H1 (cell line): Measurements from ENCODE around the gene ZNF674. TPM values are rescaled to one million over a fixed set of nuclear protein-coding genes. Genes with fewer than 3 reads are reported as not detected.
"Not testable (repeated sequence)": the region's sequence is repeated elsewhere in the genome, so short reads cannot be mapped to it uniquely, and the experiment has no call there.

Source experiments
- CTCF ChIA-PET: fragments of 300-600 bp; sonication (Branson Sonifier 250); formaldehyde crosslinking; loops from one replicate; lab custom pipeline; 2021; ENCODE audit not compliant: partially characterized antibody; lab: Charles Lee
- POLR2A ChIA-PET: fragments of 300-600 bp; sonication (Branson Sonifier 250); formaldehyde crosslinking; loops from one replicate; lab custom pipeline; 2021; ENCODE audit warnings: inconsistent platforms; ENCODE audit not compliant: partially characterized antibody; lab: Charles Lee
- DNase-seq, 2 experiments: peaks; one replicate each; pipeline versions ENCODE4 v3.0.0 to v3.0.0-alpha.2; 2010 to 2022; ENCODE audit warnings: low spot score in 2 of 2, low read depth in 1 of 2, mixed read lengths in 1 of 2
- FAIRE-seq: peaks from 2 replicates; lab custom pipeline; 2011; peaks lifted over from hg19 to GRCh38; lab: Jason Lieb, UNC
- H2AFZ ChIP-seq: 2 replicates; pipeline ENCODE4 v1.8.1; 2012; ENCODE audit warnings: low read length, inconsistent platforms
- H2AK5ac ChIP-seq: 2 replicates; pipeline ENCODE4 v1.6.1; 2013; ENCODE audit warnings: low read depth, low read length
- H2BK120ac ChIP-seq: replicated peaks from 2 replicates; pipeline ENCODE3; 2013; ENCODE audit warnings: low read depth, low read length, inconsistent platforms
- H2BK12ac ChIP-seq: 2 replicates; pipeline ENCODE4 v1.6.1; 2013; ENCODE audit warnings: low read depth, low read length
- H2BK15ac ChIP-seq: 2 replicates; pipeline ENCODE4 v1.6.1; 2013; ENCODE audit warnings: low read length
- H2BK20ac ChIP-seq: 2 replicates; pipeline ENCODE4 v1.6.1; 2013; ENCODE audit warnings: low read length
- H2BK5ac ChIP-seq: 2 replicates; pipeline ENCODE4 v1.6.1; 2013; ENCODE audit warnings: low read depth, low read length
- H3K14ac ChIP-seq: 2 replicates; pipeline ENCODE4 v1.6.1; 2013; ENCODE audit warnings: inconsistent platforms; ENCODE audit not compliant: insufficient read length
- H3K18ac ChIP-seq: 2 replicates; pipeline ENCODE4 v1.6.1; 2013; ENCODE audit warnings: low read length; ENCODE audit errors: extremely low read depth
- H3K23ac ChIP-seq: 2 replicates; pipeline ENCODE4 v1.6.1; 2013; ENCODE audit warnings: inconsistent platforms; ENCODE audit not compliant: insufficient read length
- H3K23me2 ChIP-seq: 2 replicates; pipeline ENCODE4 v1.6.1; 2013; ENCODE audit warnings: low read depth, low read length
- H3K27ac ChIP-seq: 2 replicates; pipeline ENCODE4 v1.6.1; 2011; ENCODE audit warnings: low read depth, low read length, inconsistent platforms
- H3K27me3 ChIP-seq, 4 experiments: replicated peaks in 1 of 4; 1 replicate in 1 of 4; 2 replicates in 3 of 4; pipeline versions ENCODE4 v1.6.1 to v1.8.1; 2011 to 2013; ENCODE audit warnings: low read length in 3 of 4, mild to moderate bottlenecking in 3 of 4, inconsistent platforms in 2 of 4, mixed read lengths in 2 of 4, moderate library complexity in 1 of 4; ENCODE audit not compliant: control insufficient read depth in 3 of 4, insufficient read depth in 3 of 4; ENCODE audit errors: extremely low read depth in 1 of 4
- H3K36me3 ChIP-seq, 4 experiments: 2 replicates each; pipeline versions ENCODE4 v1.6.1 to v1.8.1; 2011 to 2013; ENCODE audit warnings: mild to moderate bottlenecking in 4 of 4, low read length in 3 of 4, moderate library complexity in 2 of 4, control low read depth in 1 of 4, inconsistent platforms in 1 of 4; ENCODE audit not compliant: insufficient read depth in 4 of 4, control insufficient read depth in 2 of 4
- H3K4ac ChIP-seq: replicated peaks from 2 replicates; pipeline ENCODE3; 2013; ENCODE audit warnings: low read length, low read depth, mixed read lengths, inconsistent platforms; ENCODE audit not compliant: insufficient read length
- H3K4me1 ChIP-seq, 4 experiments: replicated peaks in 1 of 4; 1 replicate in 1 of 4; 2 replicates in 3 of 4; pipeline versions ENCODE4 v1.6.1 to v1.8.1; 2011 to 2013; ENCODE audit warnings: low read length in 3 of 4, inconsistent platforms in 2 of 4, mixed read lengths in 1 of 4; ENCODE audit not compliant: insufficient read depth in 4 of 4, control insufficient read depth in 3 of 4
- H3K4me2 ChIP-seq, 2 experiments: 2 replicates each; pipeline versions ENCODE4 v1.6.1 to v1.8.1; 2011 to 2013; ENCODE audit warnings: low read depth in 2 of 2, low read length in 2 of 2, control low read depth in 1 of 2, inconsistent platforms in 1 of 2, mild to moderate bottlenecking in 1 of 2; ENCODE audit not compliant: insufficient read depth in 1 of 2
- H3K4me3 ChIP-seq, 4 experiments: fragments of 200-600, 300-600 bp in 1 of 4; sonication (generic), shearing (Covaris generic), sonication (Bioruptor Twin) in 1 of 4; 2 replicates each; pipeline versions ENCODE4 v1.5.1 to v1.8.1; 2011 to 2016; ENCODE audit warnings: low read length in 4 of 4, low read depth in 3 of 4, control low read depth in 2 of 4, inconsistent platforms in 2 of 4, mild to moderate bottlenecking in 2 of 4, mixed read lengths in 1 of 4, moderate library complexity in 1 of 4; ENCODE audit not compliant: insufficient read depth in 2 of 4; ENCODE audit errors: extremely low read depth in 1 of 4
- H3K56ac ChIP-seq: replicated peaks from 2 replicates; pipeline ENCODE3; 2013; ENCODE audit warnings: low read depth, mild to moderate bottlenecking, mixed read lengths, low read length, inconsistent platforms; ENCODE audit not compliant: insufficient read length
- H3K79me1 ChIP-seq: 2 replicates; pipeline ENCODE4 v1.6.1; 2013; ENCODE audit warnings: low read depth, low read length, control low read depth
- H3K79me2 ChIP-seq, 2 experiments: 2 replicates each; pipeline versions ENCODE4 v1.6.1 to v1.8.1; 2012 to 2013; ENCODE audit warnings: low read length in 2 of 2, mild to moderate bottlenecking in 2 of 2, inconsistent platforms in 1 of 2; ENCODE audit not compliant: insufficient read depth in 2 of 2, control insufficient read depth in 1 of 2
- H3K9ac ChIP-seq, 4 experiments: replicated peaks in 1 of 4; 1 replicate in 1 of 4; 2 replicates in 3 of 4; pipeline versions ENCODE4 v1.6.1 to v1.8.1; 2011 to 2013; ENCODE audit warnings: low read depth in 3 of 4, low read length in 3 of 4, control low read depth in 2 of 4, mild to moderate bottlenecking in 2 of 4, moderate library complexity in 2 of 4, inconsistent platforms in 1 of 4; ENCODE audit errors: extremely low read depth in 1 of 4
- H3K9me3 ChIP-seq, 2 experiments: 2 replicates each; pipeline versions ENCODE4 v1.6.1 to v1.8.1; 2012 to 2013; ENCODE audit warnings: mild to moderate bottlenecking in 2 of 2, moderate library complexity in 2 of 2, control low read depth in 1 of 2, inconsistent platforms in 1 of 2, low read depth in 1 of 2, low read length in 1 of 2, mixed read lengths in 1 of 2; ENCODE audit not compliant: insufficient read depth in 2 of 2
- H4K20me1 ChIP-seq, 2 experiments: replicated peaks in 1 of 2; 2 replicates each; pipeline versions ENCODE3 to v1.8.1; 2011 to 2013; ENCODE audit warnings: inconsistent platforms in 2 of 2, low read length in 2 of 2, mild to moderate bottlenecking in 1 of 2; ENCODE audit not compliant: insufficient read depth in 2 of 2, control insufficient read depth in 1 of 2
- H4K5ac ChIP-seq: 2 replicates; pipeline ENCODE4 v1.6.1; 2013; ENCODE audit warnings: low read length, low read depth, mixed read lengths, inconsistent platforms; ENCODE audit not compliant: insufficient read length
- H4K8ac ChIP-seq: 2 replicates; pipeline ENCODE4 v1.8.0; 2013; ENCODE audit warnings: mild to moderate bottlenecking, moderate library complexity, low read length, inconsistent platforms; ENCODE audit not compliant: insufficient read depth; ENCODE audit errors: extremely low read depth
- H4K91ac ChIP-seq: replicated peaks from 2 replicates; pipeline ENCODE3; 2013; ENCODE audit warnings: low read length, mixed read lengths, inconsistent platforms; ENCODE audit not compliant: insufficient read length
- WGBS, 2 experiments: shearing (Covaris generic) in 1 of 2; methylation state at CpG; one replicate each; pipeline versions ENCODE4 v1.1.6 to v1.1.7; 2013 to 2015; ENCODE audit warnings: low lambda C conversion rate in 2 of 2, mixed read lengths in 2 of 2, inconsistent platforms in 1 of 2, low coverage in 1 of 2, missing lambda C conversion rate in 1 of 2; ENCODE audit not compliant: insufficient replicate concordance in 2 of 2, insufficient coverage in 1 of 2, insufficient read length in 1 of 2; ENCODE audit errors: extremely low coverage in 1 of 2, missing lambda C conversion rate in 1 of 2; 5-methylcytosine and 5-hydroxymethylcytosine counted together
- polyA plus RNA-seq, 7 experiments: library from polyadenylated mRNA; depleted of rRNA in 3 of 7; stranded (reverse) in 5 of 7; unstranded in 2 of 7; fragments of >200 nt in 5 of 7; fragments of 200-250 nt in 2 of 7; gene quantifications; 1 replicate in 5 of 7; 2 replicates in 1 of 7; 4 replicates in 1 of 7; pipeline versions ENCODE4 v1.2.1 to v1.2.3, GENCODE V29; 2011 to 2013; ENCODE audit warnings: missing spikeins in 2 of 7, mixed read lengths in 2 of 7
- total RNA-seq: library from RNA; stranded (reverse); fragmentation: NEBNext Ultra II Directional; extraction: Animal tissue kit (Norgen Biotek cat#: 25700); gene quantifications from 2 replicates; pipeline ENCODE4 v1.2.1, GENCODE V29; 2021

ZNF674 gene
- total and polyA plus RNA-seq, 2 of the 8 experiments (the other 6 are each of a cell fraction or from before 2014, with no cell fraction given), result 2.0 to 7.4 TPM

DNA sequence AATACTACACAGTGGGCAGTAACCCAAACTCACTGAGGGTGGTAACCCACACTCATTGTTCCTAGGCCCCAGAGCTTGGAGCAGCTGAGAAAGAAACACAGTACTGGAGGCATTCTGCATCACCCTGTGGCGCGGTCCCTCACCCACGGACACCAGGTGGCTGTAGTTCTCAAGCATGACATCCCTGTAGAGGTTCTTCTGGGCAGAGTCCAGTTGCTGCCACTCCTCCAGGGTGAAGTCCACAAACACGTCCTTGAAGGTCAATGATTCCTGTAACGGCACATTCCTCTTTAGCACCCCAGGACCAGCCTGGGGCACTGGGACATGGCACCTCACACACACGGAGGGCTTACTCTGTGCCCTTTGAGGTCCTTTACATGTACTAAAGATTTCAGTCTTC is 16.6 kb downstream of the ZNF674 start:
- H4K20me1 ChIP-seq, H3K56ac ChIP-seq, POLR2A ChIA-PET, FAIRE-seq, H2BK15ac ChIP-seq, H3K4me2 ChIP-seq, H3K27ac ChIP-seq, H3K27me3 ChIP-seq, H3K4me1 ChIP-seq, H2AFZ ChIP-seq, H3K18ac ChIP-seq, H2BK12ac ChIP-seq, H3K4me3 ChIP-seq, H3K79me1 ChIP-seq, H2BK5ac ChIP-seq, CTCF ChIA-PET, H4K5ac ChIP-seq, H2BK120ac ChIP-seq, H3K14ac ChIP-seq, H3K9me3 ChIP-seq, H3K36me3 ChIP-seq, H4K8ac ChIP-seq, H3K9ac ChIP-seq, H2BK20ac ChIP-seq, H3K23ac ChIP-seq, H4K91ac ChIP-seq, H3K79me2 ChIP-seq, DNase-seq, H3K4ac ChIP-seq, H3K23me2 ChIP-seq, H2AK5ac ChIP-seq: not testable (repeated sequence)
- 76% methylated on average over 3 of the region's 6 CpGs; no CpG with 5 or more reads in 1 of the 2 experiments for WGBS, 2 experiments
